Measurements from ENCODE around the gene MEIOB. TPM values are rescaled to one million over a fixed set of nuclear protein-coding genes. Genes with fewer than 3 reads are reported as not detected.

MEIOB gene
- total RNA-seq, 1 experiment from 2014 or later: 1.3 TPM

GRCh38 chr16:1845985-1846384 lies 26.0 kb downstream of the MEIOB start:
- Histone ChIP-seq H3K79me1 (ENCODE audit: insufficient read depth, low read depth, low read length, poor library complexity, severe bottlenecking) (no peaks in the 10 kb centered on the region), H3K56ac (ENCODE audit: insufficient read length, low read depth, low read length) (no peak overlapping the region), H2BK5ac (ENCODE audit: insufficient read length, low read length) (no peak overlapping the region), H3K4me2 (ENCODE audit: insufficient read depth, insufficient read length, low read length) (no peak overlapping the region), H4K20me1 (ENCODE audit: control insufficient read depth, insufficient read depth, insufficient read length) (no peaks in the 10 kb centered on the region), H3K23me2 (ENCODE audit: insufficient read length, low read depth, low read length, poor library complexity, severe bottlenecking) (no peaks in the 10 kb centered on the region), H2AK5ac (ENCODE audit: insufficient read length, low read length) (no peak overlapping the region), H3K9ac (ENCODE audit: extremely low read depth, insufficient read length, low read length) (no peak overlapping the region), H3K4me1 (ENCODE audit: insufficient read depth, low read length) (no peaks in the 10 kb centered on the region), H3K14ac (ENCODE audit: insufficient read depth, low read length) (no peak overlapping the region), H3K18ac (ENCODE audit: insufficient read length, low read depth, low read length) (no peak overlapping the region), H2BK20ac (ENCODE audit: low read depth, low read length, poor library complexity, severe bottlenecking) (no peak overlapping the region), H4K8ac (replicated peaks; ENCODE audit: insufficient read length, low read depth, low read length) (no peak overlapping the region), H4K5ac (ENCODE audit: insufficient read length, low read depth, low read length) (no peak overlapping the region), H4K91ac (ENCODE audit: insufficient read length, low read depth, low read length) (no peak overlapping the region), H3K79me2 (ENCODE audit: insufficient read depth, low read length) (no peaks in the 10 kb centered on the region), H2BK12ac (ENCODE audit: insufficient read length, low read depth, low read length) (no peak overlapping the region), H3K4ac (ENCODE audit: low read depth, low read length) (no peak overlapping the region), H2AFZ (ENCODE audit: low read length) (no peak overlapping the region), H3K27ac (ENCODE audit: insufficient read length, low read depth, low read length) (no peak overlapping the region), H3T11ph (ENCODE audit: low read length) (no peak overlapping the region), H2BK120ac (ENCODE audit: low read depth, low read length, poor library complexity, severe bottlenecking) (no peak overlapping the region), H2BK15ac (ENCODE audit: low read depth, low read length) (no peak overlapping the region), H3K23ac (ENCODE audit: insufficient read length, low read depth, low read length) (no peak overlapping the region), H3K27me3 (ENCODE audit: insufficient read depth, low read length) (no peaks in the 10 kb centered on the region), H3K9me3 (ENCODE audit: control insufficient read depth, low read depth, low read length) (no peaks in the 10 kb centered on the region)
- H3K27me3 Mint-ChIP-seq (ENCODE audit: low read depth): peaks cover 24% of the 10 kb centered on the region
- no peak for TF ChIP-seq CTCF (conservative IDR thresholded peaks at IDR 0.05)
- no peaks in the 10 kb centered on the region for H3K36me3 Mint-ChIP-seq (ENCODE audit: insufficient read depth in 1 of 3, low read depth in 3 of 3)
- no peaks in the 10 kb centered on the region; a peak in 1 of 5 replicates for H3K9me3 Mint-ChIP-seq
- no peak for DNase-seq
- H3K27ac Mint-ChIP-seq: no peak overlapping the region
- H3K4me3 Mint-ChIP-seq: no peak overlapping the region
- no peaks in the 10 kb centered on the region for H3K4me1 Mint-ChIP-seq
- no CpG with 5 or more reads among the region's 4 CpGs for WGBS (ENCODE audit: extremely low coverage, insufficient read length, low lambda C conversion rate)

Measured in H9 (cell line).